Mesenchymal stem cell (in vitro differentiated cells and primary cell): ENCODE data around the gene SEZ6L.

Source experiments
- DNase-seq: peaks from one replicate; pipeline ENCODE4 v3.0.0-alpha.2; 2013
- H2AFZ ChIP-seq: one replicate; pipeline ENCODE4 v1.6.1; 2013; ENCODE audit warnings: low read depth, mild to moderate bottlenecking, control low read depth, inconsistent platforms, low read length, moderate library complexity
- H2AK5ac ChIP-seq: 2 replicates; pipeline ENCODE4 v1.6.1; 2013; ENCODE audit warnings: low read length, moderate library complexity, mild to moderate bottlenecking, inconsistent platforms; ENCODE audit not compliant: severe bottlenecking
- H2BK120ac ChIP-seq: one replicate; pipeline ENCODE4 v1.6.1; 2013; ENCODE audit warnings: low read depth, mild to moderate bottlenecking, inconsistent platforms, low read length, moderate library complexity
- H2BK12ac ChIP-seq, 2 experiments: one replicate each; pipeline ENCODE4 v1.6.1; 2013; ENCODE audit warnings: inconsistent platforms in 2 of 2, low read length in 2 of 2, mild to moderate bottlenecking in 2 of 2, moderate library complexity in 2 of 2, control low read depth in 1 of 2
- H2BK15ac ChIP-seq: one replicate; pipeline ENCODE4 v1.6.1; 2013; ENCODE audit warnings: mild to moderate bottlenecking, low read depth, inconsistent platforms; ENCODE audit not compliant: poor library complexity, severe bottlenecking
- H2BK5ac ChIP-seq: 2 replicates; pipeline ENCODE4 v1.6.1; 2013; ENCODE audit warnings: low read depth, mild to moderate bottlenecking, low read length, control low read depth, inconsistent platforms; ENCODE audit not compliant: poor library complexity, severe bottlenecking
- H3K14ac ChIP-seq, 2 experiments: one replicate each; pipeline ENCODE4 v1.6.1; 2013; ENCODE audit warnings: inconsistent platforms in 2 of 2, low read length in 2 of 2, control low read depth in 1 of 2, mild to moderate bottlenecking in 1 of 2, moderate library complexity in 1 of 2
- H3K18ac ChIP-seq, 2 experiments: one replicate each; pipeline ENCODE4 v1.6.1; 2013; ENCODE audit warnings: inconsistent platforms in 2 of 2, low read length in 2 of 2, control low read depth in 1 of 2, low read depth in 1 of 2, mild to moderate bottlenecking in 1 of 2
- H3K23ac ChIP-seq, 2 experiments: one replicate each; pipeline ENCODE4 v1.6.1; 2013; ENCODE audit warnings: inconsistent platforms in 2 of 2, low read length in 2 of 2, mild to moderate bottlenecking in 2 of 2, moderate library complexity in 2 of 2, control low read depth in 1 of 2
- H3K27ac ChIP-seq: 2 replicates; pipeline ENCODE4 v1.5.1; 2013; ENCODE audit warnings: mild to moderate bottlenecking, moderate library complexity, low read length, control low read depth, inconsistent platforms; ENCODE audit not compliant: poor library complexity, severe bottlenecking
- H3K27me3 ChIP-seq, 2 experiments: 2 replicates each; pipeline versions ENCODE4 v1.6.1 to v1.7.0; 2013; ENCODE audit warnings: low read length in 2 of 2, mild to moderate bottlenecking in 2 of 2, moderate library complexity in 2 of 2, control low read depth in 1 of 2, inconsistent platforms in 1 of 2; ENCODE audit not compliant: control insufficient read depth in 1 of 2, insufficient read depth in 1 of 2
- H3K36me3 ChIP-seq, 2 experiments: 2 replicates each; pipeline versions ENCODE4 v1.6.1 to v1.7.0; 2013; ENCODE audit warnings: low read length in 2 of 2, control low read depth in 1 of 2, inconsistent platforms in 1 of 2, low read depth in 1 of 2, mild to moderate bottlenecking in 1 of 2; ENCODE audit not compliant: insufficient read depth in 2 of 2, control insufficient read depth in 1 of 2
- H3K4ac ChIP-seq, 2 experiments: one replicate each; pipeline ENCODE4 v1.6.1; 2013; ENCODE audit warnings: inconsistent platforms in 2 of 2, low read length in 2 of 2, mild to moderate bottlenecking in 2 of 2, moderate library complexity in 2 of 2, control low read depth in 1 of 2, low read depth in 1 of 2
- H3K4me1 ChIP-seq: 2 replicates; pipeline ENCODE4 v1.6.1; 2013; ENCODE audit warnings: low read depth, low read length, control low read depth; ENCODE audit not compliant: control insufficient read depth, insufficient read depth
- H3K4me2 ChIP-seq: 2 replicates; pipeline ENCODE4 v1.6.1; 2013; ENCODE audit warnings: low read length, mild to moderate bottlenecking, inconsistent platforms; ENCODE audit not compliant: poor library complexity, severe bottlenecking
- H3K4me3 ChIP-seq, 2 experiments: 2 replicates each; pipeline versions ENCODE4 v1.5.1 to v1.7.0; 2013; ENCODE audit warnings: low read length in 2 of 2, mild to moderate bottlenecking in 2 of 2, control low read depth in 1 of 2, low read depth in 1 of 2; ENCODE audit not compliant: insufficient read depth in 1 of 2
- H3K79me1 ChIP-seq: replicated peaks from 2 replicates; pipeline ENCODE4 v1.6.1; 2013; ENCODE audit warnings: mild to moderate bottlenecking, control low read depth, low read length, inconsistent platforms; ENCODE audit not compliant: poor library complexity, severe bottlenecking
- H3K9ac ChIP-seq: 2 replicates; pipeline ENCODE4 v1.7.0; 2013; ENCODE audit warnings: mild to moderate bottlenecking, low read length, moderate library complexity
- H3K9me3 ChIP-seq: 2 replicates; pipeline ENCODE4 v1.7.0; 2013; ENCODE audit warnings: mild to moderate bottlenecking, low read length; ENCODE audit not compliant: control insufficient read depth
- H4K8ac ChIP-seq: one replicate; pipeline ENCODE4 v1.6.1; 2013; ENCODE audit warnings: inconsistent platforms, mild to moderate bottlenecking, low read length, moderate library complexity
- H4K91ac ChIP-seq: one replicate; pipeline ENCODE4 v1.6.1; 2013; ENCODE audit warnings: mild to moderate bottlenecking, low read length, inconsistent platforms
- WGBS: methylation state at CpG from one replicate; pipeline ENCODE4 v1.1.7; 2013; ENCODE audit warnings: mixed read lengths; 5-methylcytosine and 5-hydroxymethylcytosine counted together

The SEZ6L gene

DNA sequence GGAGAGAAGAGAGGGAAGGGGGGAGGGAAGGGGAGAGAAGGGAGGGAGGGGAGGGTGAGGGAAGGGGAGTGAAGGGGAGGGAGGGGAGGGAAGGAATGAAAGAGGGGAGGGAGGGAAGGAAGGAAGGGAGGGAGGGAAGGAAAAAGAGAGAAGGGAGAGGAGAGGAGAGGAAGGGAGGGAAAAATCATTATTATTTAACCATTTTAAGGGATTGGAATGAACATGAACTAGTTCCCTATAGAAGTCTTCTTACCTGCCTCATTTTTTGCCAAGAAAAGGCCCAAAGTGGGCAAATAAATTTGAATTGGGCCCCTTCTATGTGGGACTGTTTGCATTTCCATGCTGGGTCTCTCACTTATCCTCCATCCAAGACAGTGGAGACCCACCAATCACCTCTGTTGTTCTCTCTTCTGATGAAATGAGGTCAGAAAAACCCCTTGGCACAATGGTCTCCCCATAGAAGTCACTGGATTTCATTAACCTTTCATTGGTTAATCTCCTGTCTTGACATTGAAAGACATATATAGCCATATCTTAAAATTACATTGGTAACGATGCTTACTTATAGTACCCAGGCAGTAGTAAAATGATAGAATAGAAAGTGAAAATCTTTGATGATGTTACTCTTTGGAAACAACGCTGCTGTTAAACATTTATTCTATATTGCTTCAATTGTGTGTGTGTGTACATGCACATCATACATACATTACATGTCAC, 179.7 kb downstream of the SEZ6L start:
- no peak overlapping the region for H3K14ac ChIP-seq
- no peaks in the 10 kb centered on the region for H3K79me1 ChIP-seq
- no peak overlapping the region for H2BK120ac ChIP-seq
- H2BK12ac ChIP-seq: no peak overlapping the region
- H3K4me2 ChIP-seq: no peak overlapping the region
- no peak overlapping the region for H3K9ac ChIP-seq
- no peak overlapping the region for H3K27ac ChIP-seq
- no peak overlapping the region for H2BK15ac ChIP-seq
- WGBS: 100% methylated on average over 1 of the region's 2 CpGs
- no peak overlapping the region for H3K4me3 ChIP-seq
- no peak overlapping the region for H2AK5ac ChIP-seq
- H2BK5ac ChIP-seq: no peak overlapping the region
- DNase-seq: no peak
- peaks cover 3% of the 10 kb centered on the region for H3K9me3 ChIP-seq
- no peak overlapping the region for H4K91ac ChIP-seq
- no peaks in the 10 kb centered on the region for H3K4me1 ChIP-seq
- no peak overlapping the region for H3K23ac ChIP-seq
- peaks cover 17 to 21% of the 10 kb centered on the region in 2 experiments for H3K27me3 ChIP-seq
- H3K36me3 ChIP-seq: no peaks in the 10 kb centered on the region
- H2AFZ ChIP-seq: no peak overlapping the region
- no peak overlapping the region for H3K18ac ChIP-seq
- no peak overlapping the region for H3K4ac ChIP-seq
- no peak overlapping the region for H4K8ac ChIP-seq

DNA sequence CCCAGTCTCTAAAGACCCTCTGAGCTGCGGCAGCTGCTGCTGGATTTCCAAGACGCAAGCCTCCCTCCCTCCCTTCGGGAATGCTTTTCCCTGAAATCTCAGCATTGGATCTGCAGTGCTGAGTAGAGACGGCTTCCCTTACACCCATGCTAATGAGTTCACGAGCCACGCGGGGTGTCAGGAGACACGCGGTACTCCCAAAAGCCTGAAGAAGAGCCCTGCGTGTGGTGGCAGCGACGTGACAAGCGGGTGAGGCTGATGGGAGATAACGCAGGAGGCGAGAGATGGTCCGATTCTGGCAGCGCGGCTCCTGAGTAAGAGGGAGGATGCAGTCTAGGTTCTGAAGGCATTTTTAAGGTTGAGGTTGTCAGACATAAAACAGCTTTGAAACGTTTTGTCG, 185.4 kb downstream of the SEZ6L start:
- H3K36me3 ChIP-seq: no peaks in the 10 kb centered on the region

DNA sequence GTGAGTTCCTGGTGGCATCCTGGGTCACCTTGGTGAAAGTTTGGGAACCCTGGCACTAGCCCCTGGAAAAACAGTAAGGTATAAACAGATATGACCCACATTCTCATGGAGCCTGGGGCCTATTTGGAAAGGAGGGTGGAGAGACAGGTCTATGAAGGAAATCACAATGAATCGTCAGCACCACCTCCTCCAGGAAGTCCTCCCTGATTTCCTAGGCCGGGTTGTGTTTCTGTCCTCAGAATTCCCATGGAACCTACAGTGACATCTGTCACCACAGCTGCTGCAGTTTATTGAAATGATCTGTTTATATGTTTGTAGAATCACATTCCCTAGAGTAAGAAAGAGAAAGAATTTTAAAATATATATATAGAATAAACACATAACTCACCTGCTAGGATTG, 188.0 kb downstream of the SEZ6L start:
- Histone ChIP-seq H4K91ac (no peak overlapping the region), H2AFZ (no peak overlapping the region), H3K23ac (no peak overlapping the region), H3K4me1 (no peaks in the 10 kb centered on the region), H2BK120ac (no peak overlapping the region), H2BK5ac (no peak overlapping the region), H3K9ac (no peak overlapping the region), H3K4me3 (no peak overlapping the region), H3K27me3 (peaks cover 17 to 44% of the 10 kb centered on the region in 2 experiments), H3K4me2 (no peak overlapping the region), H3K79me1 (no peaks in the 10 kb centered on the region), H3K4ac (no peak overlapping the region), H2BK12ac (no peak overlapping the region), H4K8ac (no peak overlapping the region), H3K36me3 (no peaks in the 10 kb centered on the region), H2BK15ac (no peak overlapping the region), H3K9me3 (no peaks in the 10 kb centered on the region), H2AK5ac (no peak overlapping the region), H3K27ac (no peak overlapping the region), H3K14ac (no peak overlapping the region), H3K18ac (no peak overlapping the region)
- WGBS: 88% methylated on average over 1 of the region's 2 CpGs
- DNase-seq: no peak

More for the DNA sequence above, 185.4 kb downstream of the SEZ6L start:
- Histone ChIP-seq H3K18ac (no peak overlapping the region), H3K23ac (no peak overlapping the region), H3K4me1 (no peaks in the 10 kb centered on the region), H3K14ac (no peak overlapping the region), H3K4ac (no peak overlapping the region), H3K9ac (no peak overlapping the region), H4K8ac (no peak overlapping the region), H2AFZ (no peak overlapping the region), H3K4me3 (no peak overlapping the region), H2BK15ac (no peak overlapping the region), H2BK12ac (no peak overlapping the region), H4K91ac (no peak overlapping the region), H3K27ac (no peak overlapping the region), H3K9me3 (no peaks in the 10 kb centered on the region), H2AK5ac (no peak overlapping the region), H3K4me2 (no peak overlapping the region), H3K27me3 (peaks cover 13 to 44% of the 10 kb centered on the region in 2 experiments), H3K79me1 (no peaks in the 10 kb centered on the region), H2BK5ac (no peak overlapping the region), H2BK120ac (no peak overlapping the region)
- 76% methylated on average over 18 of the region's 20 CpGs for WGBS
- no peak for DNase-seq

DNA sequence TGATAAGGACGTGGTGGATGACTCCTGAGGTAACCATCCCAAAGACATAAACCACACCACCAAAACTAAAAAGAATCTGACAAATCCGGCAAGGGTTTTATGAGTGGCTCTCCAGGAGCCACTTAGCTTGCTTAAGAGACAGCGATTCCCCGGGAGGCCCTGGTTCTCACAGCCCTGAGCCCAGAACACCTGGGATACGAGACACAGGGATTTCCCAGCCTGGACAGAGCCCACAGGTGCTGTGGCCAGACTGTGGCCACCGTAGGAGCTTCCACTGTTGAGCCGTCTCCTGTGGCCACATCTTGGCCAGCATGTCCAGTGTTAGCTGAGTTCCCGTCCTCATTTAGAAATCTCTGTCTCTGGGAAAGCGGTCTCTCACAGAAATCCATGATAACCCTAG, 188.6 kb downstream of the SEZ6L start:
- no peak overlapping the region for H2AFZ ChIP-seq
- no peak overlapping the region for H3K4me3 ChIP-seq
- H3K23ac ChIP-seq: no peak overlapping the region
- H3K27me3 ChIP-seq: peaks cover 23 to 41% of the 10 kb centered on the region in 2 experiments
- no peak overlapping the region for H2BK5ac ChIP-seq
- no peak overlapping the region for H2BK12ac ChIP-seq
- H3K4me1 ChIP-seq: no peaks in the 10 kb centered on the region
- no peak overlapping the region for H3K9ac ChIP-seq
- no peak overlapping the region for H4K8ac ChIP-seq
- H3K9me3 ChIP-seq: no peaks in the 10 kb centered on the region
- H4K91ac ChIP-seq: no peak overlapping the region
- H3K27ac ChIP-seq: no peak overlapping the region
- H3K14ac ChIP-seq: no peak overlapping the region
- no peak overlapping the region for H2AK5ac ChIP-seq
- no peak overlapping the region for H2BK15ac ChIP-seq
- no peaks in the 10 kb centered on the region for H3K79me1 ChIP-seq
- H3K4ac ChIP-seq: no peak overlapping the region
- DNase-seq: no peak
- H3K18ac ChIP-seq: no peak overlapping the region
- no peak overlapping the region for H3K4me2 ChIP-seq
- H3K36me3 ChIP-seq: no peaks in the 10 kb centered on the region
- H2BK120ac ChIP-seq: no peak overlapping the region
- 79% methylated on average over 9 of the region's 9 CpGs for WGBS
